SKM-1 (cell line): ENCODE measurements around the gene HOXA7.

Experiments used
- DNase-seq: peaks from one replicate; lab custom pipeline; 2025; ENCODE audit not compliant: unreplicated experiment; lab: John Stamatoyannopoulos, UW

HOXA7 gene

DNA sequence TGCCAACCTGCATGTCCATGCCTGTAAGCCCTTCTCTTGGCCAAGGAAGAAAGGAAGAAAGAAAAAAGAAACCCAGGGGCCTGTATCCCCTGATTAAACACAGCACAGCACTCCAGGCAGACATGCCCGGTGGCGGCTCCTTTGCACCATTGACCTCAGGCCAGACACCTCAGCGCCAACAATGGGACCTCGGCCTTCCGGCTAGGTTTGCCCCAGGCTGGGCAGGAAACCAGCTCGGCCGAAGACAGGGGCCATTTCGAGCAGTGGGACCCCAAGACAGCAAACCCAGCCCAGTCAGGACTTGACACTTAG is 14.8 kb upstream of the HOXA7 start:
- DNase-seq: no peak

- no peak for DNase-seq
Measured at GRCh38 chr7:27170426-27171324, 14.2 kb upstream of the HOXA7 start.

DNA sequence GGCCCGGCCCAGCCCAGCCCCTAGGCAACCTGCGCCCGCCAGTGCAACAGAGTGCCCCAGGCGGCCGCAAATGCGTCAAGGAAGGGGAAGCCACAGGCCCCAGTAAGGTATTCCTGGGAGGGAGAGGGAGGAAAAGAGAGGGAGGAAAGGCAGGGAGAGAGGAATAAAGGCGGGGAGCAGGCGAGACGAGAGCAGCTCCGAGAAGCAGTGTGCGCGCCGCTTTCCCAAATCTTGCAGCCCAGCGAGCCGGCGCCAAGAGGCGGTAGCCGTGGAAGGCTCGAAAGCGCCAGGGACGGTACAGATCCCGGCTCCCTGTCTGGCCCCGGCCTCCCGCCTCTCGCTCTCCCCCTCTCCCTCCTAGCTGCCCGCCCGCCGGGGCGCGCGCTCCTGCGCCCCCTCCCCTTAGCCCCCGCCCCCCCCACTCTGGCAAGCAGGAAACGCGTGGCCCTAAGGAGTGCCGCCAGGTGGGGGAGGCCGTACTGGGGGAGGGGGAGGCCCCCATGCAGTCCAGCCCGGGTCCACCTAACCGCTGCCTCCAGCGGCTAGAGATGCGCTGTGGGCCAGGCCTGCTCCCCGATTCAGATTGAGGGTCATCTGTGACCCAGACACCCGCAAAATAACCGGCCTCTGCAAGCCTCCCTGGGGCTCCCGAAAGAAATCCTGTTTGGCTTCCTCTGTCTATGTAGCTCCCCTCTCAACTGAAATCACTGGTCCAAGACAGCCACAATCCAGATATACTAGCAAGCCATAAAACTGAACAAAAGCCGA is 13.4 kb upstream of the HOXA7 start:
- DNase-seq: no peak

- DNase-seq: peak; percentile 53
Measured at GRCh38 chr7:27168265-27168947, 11.9 kb upstream of the HOXA7 start.

DNA sequence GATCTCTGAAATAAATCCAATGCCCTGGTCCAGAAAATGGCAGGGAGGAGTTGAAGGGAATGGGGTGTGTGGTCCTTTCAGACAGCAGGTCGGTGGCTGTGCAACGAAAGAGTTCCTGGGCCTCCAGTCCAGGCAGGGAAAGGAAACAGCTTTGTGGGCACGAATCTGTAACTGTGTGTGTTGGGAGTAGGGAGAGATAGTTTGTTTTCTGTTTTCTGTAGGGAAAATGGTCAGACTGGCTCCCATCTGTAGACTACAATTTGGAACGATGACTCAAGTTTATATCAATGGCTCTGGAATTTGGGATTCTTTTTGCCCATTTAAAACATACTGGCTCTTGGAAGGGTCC is 11.4 kb upstream of the HOXA7 start:
- DNase-seq: no peak

DNA sequence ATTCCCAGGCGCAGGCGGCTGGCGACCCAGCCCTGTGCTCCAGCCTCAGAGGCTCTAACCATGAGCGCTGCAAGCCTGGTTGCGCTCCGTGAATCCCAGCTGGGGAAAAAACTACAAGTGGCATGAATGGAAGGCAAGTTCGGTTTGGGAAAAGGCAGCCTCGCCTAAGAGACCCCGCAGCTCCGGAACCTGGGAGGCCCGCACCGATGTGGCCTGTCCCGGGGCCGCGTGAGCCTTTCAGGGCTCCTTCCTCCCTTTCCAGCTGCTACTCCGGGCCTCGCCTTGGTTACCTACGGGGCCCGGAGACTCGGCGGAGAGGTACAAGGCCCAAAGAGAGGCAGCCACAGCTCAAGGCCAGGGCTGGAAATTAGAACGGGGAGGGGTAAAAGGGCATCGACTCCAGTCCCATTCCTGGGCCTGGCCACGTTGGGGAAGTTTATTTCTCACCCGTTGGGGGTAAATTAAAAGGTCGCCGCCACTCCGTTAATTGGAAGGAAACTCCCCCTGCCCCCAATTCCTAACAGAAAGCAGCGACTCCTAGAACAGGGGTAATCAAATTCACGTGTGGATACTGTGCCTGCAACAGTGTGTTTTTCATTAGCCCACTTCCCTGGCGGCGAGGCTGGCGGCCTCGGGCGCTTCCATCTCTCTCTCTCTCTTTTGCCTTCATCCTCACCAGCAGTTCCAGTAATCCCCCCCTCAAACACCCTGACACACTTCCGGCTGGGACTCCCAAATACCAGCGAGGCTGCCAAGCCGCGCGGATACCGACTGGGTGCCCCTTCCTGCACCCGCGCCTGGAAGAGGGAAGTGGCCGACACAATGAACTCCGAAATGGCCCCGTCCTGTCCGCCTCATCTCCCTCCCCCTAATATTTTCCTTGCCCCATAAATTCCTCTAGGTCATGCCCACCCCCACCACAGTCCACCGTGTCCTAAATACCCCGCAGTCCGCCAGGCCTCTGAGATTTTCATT is 10.3 kb upstream of the HOXA7 start:
- no peak for DNase-seq

- no peak for DNase-seq
Measured at GRCh38 chr7:27165996-27166530, 9.6 kb upstream of the HOXA7 start.

GRCh38 chr7:27165089-27165995 is 8.9 kb upstream of the HOXA7 start, which contains the start of gene HOXA9:
Gene HOXA9 (minus strand): TSS chr7:27165537. CDS start chr7:27165457, 80 bp downstream.
- peak; percentile 71 for DNase-seq

GRCh38 chr7:27164367-27165088 is 8.1 kb upstream of the HOXA7 start:
- DNase-seq: no peak

DNA sequence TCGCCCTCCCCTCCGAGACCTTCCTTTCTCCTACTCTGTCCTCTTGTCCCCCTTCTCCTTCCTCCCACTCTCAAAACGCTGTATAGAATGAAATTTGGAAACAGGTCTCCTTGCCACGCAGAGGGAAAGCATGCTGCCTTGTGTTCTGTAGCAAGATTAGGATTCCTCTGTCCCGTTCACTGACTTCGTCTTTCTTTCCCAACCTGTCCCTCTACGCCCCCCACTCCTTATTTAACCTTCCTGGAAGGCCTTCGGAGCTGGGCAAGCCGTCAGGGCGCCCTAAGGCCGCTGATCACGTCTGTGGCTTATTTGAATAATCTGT is 7.5 kb upstream of the HOXA7 start:
- DNase-seq: no peak

DNA sequence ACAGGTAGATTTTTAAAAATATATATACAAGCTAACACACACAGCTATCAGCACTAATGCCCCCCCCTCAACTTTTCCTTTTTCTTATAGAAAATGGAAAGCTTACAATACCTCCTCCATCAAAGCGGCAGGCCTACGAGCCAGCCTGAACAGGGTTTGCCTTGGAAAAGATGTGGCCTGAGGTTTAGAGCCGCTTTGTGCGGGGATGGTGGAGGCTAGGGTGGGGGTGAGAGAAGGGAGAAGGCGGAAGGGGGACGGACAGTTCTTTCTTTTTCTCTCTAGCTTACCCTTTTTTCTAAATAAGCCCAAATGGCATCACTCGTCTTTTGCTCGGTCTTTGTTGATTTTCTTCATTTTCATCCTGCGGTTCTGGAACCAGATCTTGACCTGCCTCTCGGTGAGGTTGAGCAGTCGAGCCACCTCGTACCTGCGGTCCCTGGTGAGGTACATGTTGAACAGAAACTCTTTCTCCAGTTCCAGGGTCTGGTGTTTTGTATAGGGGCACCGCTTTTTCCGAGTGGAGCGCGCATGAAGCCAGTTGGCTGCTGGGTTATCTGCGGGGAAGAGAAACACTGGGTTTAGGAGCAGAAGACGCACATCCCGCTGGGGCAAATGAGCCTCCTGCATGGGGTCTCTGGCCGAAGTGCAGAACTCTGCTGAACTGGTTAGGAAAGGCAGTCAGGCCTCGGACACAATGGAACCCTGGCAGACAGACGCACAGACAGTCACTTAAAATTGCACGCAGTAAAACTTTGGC is 7.0 kb upstream of the HOXA7 start:
- no peak for DNase-seq

DNA sequence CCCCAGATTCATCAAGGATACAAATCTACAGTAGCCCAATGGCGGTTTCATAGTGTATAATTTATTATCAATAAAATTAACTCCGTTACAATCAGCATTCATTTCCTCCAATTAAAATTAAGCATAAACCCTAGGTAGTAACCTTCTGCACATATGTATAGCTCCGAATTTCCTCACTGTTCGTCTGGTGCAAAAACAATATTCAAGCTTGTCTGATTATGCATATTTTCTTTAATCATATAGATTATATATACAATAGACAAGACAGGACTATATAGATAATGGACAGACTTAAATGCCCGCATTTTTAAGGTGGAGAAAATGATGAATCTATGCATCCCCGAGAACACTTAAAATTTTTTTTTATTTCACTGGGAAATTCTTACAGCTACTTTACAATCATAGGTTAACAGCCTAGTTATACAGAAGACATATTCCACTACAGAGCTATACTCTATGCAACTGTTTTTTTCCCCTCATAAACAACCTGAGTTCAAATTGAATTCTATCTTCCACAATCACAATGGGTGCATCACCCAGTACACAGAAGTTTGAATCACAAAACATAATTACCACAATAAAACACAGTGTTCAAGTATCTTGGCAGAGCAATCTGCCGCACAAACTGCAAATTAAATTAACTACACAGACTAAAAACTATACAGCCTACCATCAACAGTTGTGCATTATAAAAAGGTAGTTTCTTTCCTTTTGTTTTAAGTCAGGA is 6.2 kb upstream of the HOXA7 start:
- DNase-seq: no peak

DNA sequence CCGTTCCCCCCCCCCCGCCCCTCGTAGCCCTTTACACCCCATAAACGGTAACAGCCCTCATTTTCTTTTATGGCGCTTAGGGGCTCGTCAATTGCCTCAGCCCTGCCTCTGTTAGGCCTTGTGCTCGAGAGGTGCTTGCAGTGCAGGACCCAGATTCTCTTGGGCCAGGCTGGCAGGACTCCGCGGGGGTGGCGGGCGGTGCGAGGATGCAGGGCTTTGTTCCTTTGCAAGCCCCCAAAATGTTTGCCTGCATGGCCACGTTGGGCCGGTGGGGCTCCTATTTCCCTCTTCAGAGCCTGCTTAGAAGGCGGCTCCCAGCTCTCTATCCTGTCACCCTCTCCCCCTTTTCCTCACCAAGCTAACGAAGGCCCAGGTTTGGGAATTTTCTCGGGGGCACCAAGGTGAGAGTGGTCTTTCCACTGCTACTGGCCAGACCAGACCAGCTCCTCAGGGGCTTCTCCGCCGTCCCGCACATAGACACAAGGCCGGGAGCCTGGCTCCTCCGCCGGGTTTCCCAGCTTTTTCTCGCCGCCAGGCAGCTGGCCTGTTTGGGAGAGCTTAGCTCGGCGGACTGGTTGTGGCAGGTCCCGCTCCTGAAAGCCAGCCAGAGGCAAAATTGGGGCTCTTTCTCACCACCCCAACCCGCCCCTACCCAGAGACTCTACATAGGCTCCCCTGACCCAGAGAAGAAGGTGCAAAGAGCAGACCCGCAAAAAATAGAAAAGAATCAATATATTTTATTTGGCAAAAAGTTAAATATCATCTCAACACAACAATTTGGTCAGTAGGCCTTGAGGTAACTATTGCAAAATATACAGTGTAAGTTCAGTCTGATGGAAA is 5.5 kb upstream of the HOXA7 start:
- DNase-seq: no peak

DNA sequence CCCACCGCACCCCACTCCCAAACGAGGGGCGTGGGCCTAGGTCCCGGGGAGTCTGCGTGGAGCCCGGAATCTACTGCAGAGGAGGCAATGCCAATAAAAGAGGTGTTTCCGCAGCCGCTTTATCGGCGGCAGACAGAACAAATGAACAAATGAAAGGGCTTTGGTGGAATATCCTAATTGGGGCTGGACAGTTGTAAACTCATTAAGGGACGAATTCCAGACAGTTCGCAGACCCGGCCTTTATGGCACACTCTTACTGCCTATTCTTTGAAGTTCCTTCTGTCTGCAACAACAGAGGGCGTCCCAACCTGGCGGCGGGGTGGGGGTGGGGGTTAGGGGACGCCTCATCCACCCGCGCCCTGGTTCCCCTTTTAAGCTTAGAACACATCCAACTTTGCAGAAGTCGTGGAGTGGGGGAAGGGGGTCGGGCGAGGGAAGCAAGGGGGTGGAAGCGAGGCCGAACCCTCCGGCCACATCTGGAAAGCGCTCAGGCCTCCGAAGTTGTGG is 4.8 kb upstream of the HOXA7 start:
- no peak for DNase-seq

GRCh38 chr7:27160546-27161213 is 4.2 kb upstream of the HOXA7 start:
- DNase-seq: peak; percentile 68

DNA sequence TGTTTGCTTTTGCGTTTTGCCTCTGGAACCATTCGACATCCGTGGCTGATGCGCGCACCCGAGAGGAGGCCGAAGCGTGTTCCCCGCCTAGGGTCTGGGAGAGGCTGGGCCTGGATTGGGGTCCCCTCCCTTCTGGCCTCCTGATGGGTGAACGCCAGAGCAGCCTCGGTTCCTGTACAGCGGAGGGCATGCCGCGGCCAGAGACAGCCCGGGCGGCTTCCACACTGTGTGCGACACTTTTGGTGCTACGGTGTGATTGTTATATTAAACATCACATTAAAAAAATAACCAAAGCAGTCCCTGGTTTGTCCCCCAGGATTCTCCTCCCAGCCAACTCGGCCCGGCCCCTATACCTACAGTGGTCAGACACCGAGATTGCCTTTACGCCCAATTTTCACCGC is 3.7 kb upstream of the HOXA7 start:
- DNase-seq: no peak
